ENCODE results near the gene ORM2. TPM values are rescaled to one million over a fixed set of nuclear protein-coding genes. Genes with fewer than 3 reads are reported as not detected.

ORM2 gene
- total RNA-seq, 1 donor from 2014 or later: not detected

- no peak for FAIRE-seq
- DNase-seq (ENCODE audit: low spot score in 2 of 2): no peak
Observed at GRCh38 chr9:114367366-114367765, 37.7 kb downstream of the ORM2 start.

GRCh38 chr9:114367772-114368569 is 38.3 kb downstream of the ORM2 start:
- DNase-seq (ENCODE audit: low spot score in 2 of 2) (no peak), FAIRE-seq (no peak)

DNA sequence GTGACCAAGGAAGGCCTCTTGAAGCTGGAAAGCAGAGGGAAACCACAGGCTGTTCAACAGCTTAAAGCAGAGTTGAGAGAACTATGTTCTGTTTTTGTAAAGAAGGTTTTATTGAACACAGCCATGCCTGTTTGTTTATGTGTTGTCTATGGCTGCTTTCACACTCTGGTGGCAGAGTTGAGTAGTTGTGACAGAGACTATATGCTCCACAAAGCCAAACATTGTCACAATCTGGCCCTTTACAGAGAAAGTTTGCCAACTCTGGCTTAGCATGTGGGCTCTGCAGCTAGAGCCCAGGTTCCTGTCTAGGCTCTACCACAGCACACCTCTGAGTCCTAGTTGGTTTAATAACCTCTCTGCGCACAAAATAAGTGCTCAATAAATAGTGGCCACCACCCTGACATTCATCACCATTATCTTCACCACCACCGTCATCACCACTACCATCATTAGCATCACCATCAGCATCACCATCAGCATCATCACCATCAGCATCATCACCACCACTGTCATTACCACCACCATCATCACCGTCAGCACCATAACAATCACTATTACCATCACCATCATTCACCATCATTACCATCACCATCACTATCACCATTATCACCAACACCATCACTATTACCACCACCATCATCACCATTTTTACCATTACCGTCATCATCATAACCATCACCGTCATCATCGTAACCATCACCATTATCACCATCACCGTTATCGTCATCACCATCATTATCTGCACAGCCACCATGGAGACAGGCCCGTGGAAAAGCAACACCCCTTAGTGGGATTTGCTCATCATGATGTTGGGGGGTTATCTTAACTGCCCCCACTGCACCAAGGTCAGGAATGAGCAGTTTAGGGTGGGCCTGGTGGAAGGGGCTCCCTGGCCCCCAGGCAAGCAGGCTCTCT is 39.8 kb downstream of the ORM2 start:
- DNase-seq (ENCODE audit: low spot score in 2 of 2): no peak

GRCh38 chr9:114370251-114370967 is 40.7 kb downstream of the ORM2 start:
- FAIRE-seq: no peak
- peak in 1 of 2 donors; percentile 36 for DNase-seq (ENCODE audit: low spot score in 2 of 2)

More for the DNA sequence above, 39.8 kb downstream of the ORM2 start:
- FAIRE-seq: no peak

- DNase-seq (ENCODE audit: low spot score in 2 of 2) (peak; percentile 63 to 71), FAIRE-seq (no peak)
Observed at GRCh38 chr9:114370968-114371320, 41.3 kb downstream of the ORM2 start.

DNA sequence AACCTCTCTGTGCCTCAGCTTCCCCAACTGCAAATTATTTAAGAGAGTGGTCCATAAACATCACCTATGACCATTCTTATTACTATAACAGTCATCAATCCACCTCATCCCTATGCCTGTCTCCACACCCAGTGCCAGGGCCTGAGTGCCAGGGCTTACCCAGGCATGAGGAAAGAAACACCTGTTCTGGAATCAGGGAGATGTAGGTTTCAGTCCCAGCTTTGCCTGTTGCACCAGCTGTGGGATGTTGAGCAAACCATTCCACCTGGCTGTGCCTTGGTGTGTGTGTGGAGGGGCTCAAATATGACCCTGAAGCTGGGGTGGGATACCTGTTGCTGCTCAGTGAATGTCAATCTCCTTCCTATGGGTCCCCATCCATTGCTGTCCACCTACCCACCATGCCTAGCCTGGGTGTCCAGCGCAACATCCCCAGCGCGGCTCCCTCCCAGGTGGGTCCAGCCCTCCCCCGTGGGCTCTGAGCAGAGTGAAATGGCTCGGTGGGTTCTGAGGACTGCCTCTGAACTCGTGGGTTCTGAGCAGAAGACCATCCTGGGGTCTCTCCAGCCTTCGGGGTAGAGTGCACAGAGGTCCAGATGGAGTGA is 41.8 kb downstream of the ORM2 start:
- no peak for DNase-seq (ENCODE audit: low spot score in 2 of 2)
- FAIRE-seq: no peak

DNA sequence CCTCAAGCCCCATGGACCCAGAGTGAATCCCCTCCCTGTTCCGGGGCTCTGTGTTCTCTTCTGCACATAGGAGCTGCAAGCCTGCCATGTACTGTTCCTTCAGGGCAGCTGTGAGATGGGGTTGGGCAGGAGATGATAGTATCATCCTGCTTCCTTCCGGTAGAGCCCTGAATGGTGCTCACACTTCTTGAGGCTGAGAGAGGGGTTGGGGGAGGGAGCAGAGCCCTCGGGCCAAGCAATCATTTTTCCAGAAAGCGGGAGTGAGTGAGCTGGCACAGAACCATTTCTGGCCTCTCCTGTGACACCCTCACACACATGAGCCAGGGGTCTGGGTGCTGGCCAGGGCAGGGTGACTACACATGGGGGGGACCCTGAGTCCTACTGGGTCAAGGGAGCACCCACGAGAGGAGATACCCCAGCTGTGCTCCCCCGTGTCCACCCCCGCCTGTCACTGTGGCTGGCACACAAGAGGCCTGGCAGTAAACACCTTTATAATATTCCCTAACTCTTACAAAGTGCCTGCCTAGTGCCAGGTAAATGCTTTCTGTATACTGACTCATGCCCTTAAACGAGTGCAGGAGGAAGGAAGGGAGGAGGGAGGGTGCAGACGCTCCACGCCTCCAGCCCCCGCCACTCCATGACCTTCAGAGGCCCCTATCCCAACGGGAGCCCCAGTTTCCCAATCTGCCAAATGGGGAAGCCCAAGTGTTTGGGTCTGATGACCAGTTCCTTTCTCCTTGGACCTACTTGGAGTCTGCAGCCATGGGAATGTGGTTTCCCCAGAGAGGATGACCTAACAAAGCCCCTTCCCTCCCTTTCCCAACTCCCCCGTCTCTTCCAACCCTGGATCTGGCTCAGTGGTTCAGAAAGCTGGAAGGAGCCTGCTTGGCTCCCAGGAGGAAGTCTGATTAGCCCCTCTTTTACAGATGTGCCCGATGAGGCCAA is 42.6 kb downstream of the ORM2 start:
- FAIRE-seq (no peak), DNase-seq (ENCODE audit: low spot score in 2 of 2) (no peak)

GRCh38 chr9:114372921-114373448 is 43.3 kb downstream of the ORM2 start:
- DNase-seq (ENCODE audit: low spot score in 2 of 2): peak in 1 of 2 donors; percentile 24
- FAIRE-seq: no peak

DNA sequence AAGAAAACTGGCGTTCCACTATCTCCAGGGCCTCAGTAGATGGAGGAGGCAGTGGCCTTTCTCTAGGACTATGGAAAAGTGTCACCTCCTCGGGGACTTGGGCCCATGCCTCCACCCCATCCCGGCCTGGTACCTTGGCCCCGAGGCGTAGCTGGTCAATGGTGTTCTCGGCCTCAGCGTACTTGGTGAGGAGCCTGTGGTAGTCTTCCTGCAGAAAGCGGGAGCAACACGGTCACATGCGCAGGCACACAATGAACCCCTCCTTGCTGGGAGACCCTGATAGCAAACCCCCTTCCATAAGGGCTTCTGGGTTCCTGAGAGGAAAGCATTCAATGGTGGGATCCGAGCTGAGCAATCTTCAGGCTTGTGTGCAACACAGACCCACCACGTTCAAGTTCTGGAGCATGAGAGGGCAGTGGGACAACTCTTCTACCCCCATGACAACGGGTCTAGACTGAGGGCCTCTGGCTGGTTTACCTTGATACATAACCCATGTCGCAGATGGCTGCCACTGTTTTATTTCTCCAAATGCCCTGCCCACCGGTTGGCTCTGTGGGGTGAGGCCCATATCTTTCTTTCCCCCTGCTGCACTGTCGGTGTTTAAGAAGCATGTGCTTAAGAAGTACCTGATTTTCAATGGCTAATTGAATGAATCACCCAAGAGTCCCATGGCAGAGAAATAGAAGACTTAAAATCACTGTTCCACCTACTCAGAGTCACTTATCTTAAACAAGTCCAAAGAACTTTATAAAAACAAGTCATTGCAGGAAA is 44.5 kb downstream of the ORM2 start:
- no peak for DNase-seq (ENCODE audit: low spot score in 2 of 2)
- no peak for FAIRE-seq

DNA sequence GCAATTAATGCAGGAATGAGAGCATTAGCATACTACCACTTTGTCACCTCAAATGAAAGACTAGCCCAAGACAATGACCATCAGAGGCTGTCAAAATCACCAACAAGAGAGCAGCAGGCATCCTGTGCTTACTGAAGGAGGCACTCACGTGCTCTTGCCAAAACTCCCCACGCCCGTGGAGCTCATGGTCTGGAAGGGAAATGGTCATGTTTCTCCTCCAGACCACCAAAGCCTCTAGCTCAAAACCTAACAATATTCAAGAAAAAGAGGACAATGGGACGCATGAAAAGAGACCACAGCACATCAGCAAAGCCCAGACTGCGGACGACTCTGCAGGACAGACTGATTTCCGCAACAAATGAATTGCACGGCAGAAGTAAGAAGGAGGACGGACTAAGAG is 45.3 kb downstream of the ORM2 start:
- DNase-seq (ENCODE audit: low spot score in 2 of 2): no peak
- no peak for FAIRE-seq

- FAIRE-seq (no peak), DNase-seq (ENCODE audit: low spot score in 2 of 2) (no peak)
Observed at GRCh38 chr9:114375386-114376175, 45.9 kb downstream of the ORM2 start.

- FAIRE-seq: no peak
Observed at GRCh38 chr9:114376586-114377445, 47.1 kb downstream of the ORM2 start.

GRCh38 chr9:114378016-114378415 is 48.3 kb downstream of the ORM2 start:
- DNase-seq (ENCODE audit: low spot score in 2 of 2) (no peak), FAIRE-seq (no peak)

More at GRCh38 chr9:114376586-114377445, 47.1 kb downstream of the ORM2 start:
- no peak for DNase-seq (ENCODE audit: low spot score in 2 of 2)

- FAIRE-seq (no peak), DNase-seq (ENCODE audit: low spot score in 2 of 2) (no peak)
Observed at GRCh38 chr9:114378883-114379282, 49.2 kb downstream of the ORM2 start.
